Skin of body (tissue), 2 donors: ENCODE data around the gene M1AP. TPM values are rescaled to one million over a fixed set of nuclear protein-coding genes. Genes with fewer than 3 reads are reported as not detected.
"Not testable (repeated sequence)": the region's sequence is repeated elsewhere in the genome, so short reads cannot be mapped to it uniquely, and the experiment has no call there.

ENCODE experiments used
- DNase-seq: peaks from one replicate; lab custom pipeline; 2025; lab: John Stamatoyannopoulos, UW
- total RNA-seq: library from RNA; depleted of rRNA; stranded (reverse); fragments of >200 nt; gene quantifications from one replicate; pipeline ENCODE4 v1.2.3, GENCODE V29; 2014

The M1AP gene
- total RNA-seq, 1 donor from 2014 or later, result 0.99 TPM

GRCh38 chr2:74653589-74653984, 5.5 kb upstream of the M1AP start:
- no peak for DNase-seq

- DNase-seq, result no peak
Observed at GRCh38 chr2:74646834-74647482, 1.2 kb downstream of the M1AP start.

- no peak for DNase-seq
Observed at GRCh38 chr2:74646201-74646600, 1.9 kb downstream of the M1AP start.

GRCh38 chr2:74645344-74645743, 2.8 kb downstream of the M1AP start:
- no peak for DNase-seq

- no peak for DNase-seq
Observed at GRCh38 chr2:74639550-74639949, 8.6 kb downstream of the M1AP start.

GRCh38 chr2:74632939-74633312, 15.2 kb downstream of the M1AP start:
- no peak for DNase-seq

GRCh38 chr2:74632209-74632938, 15.8 kb downstream of the M1AP start:
- no peak for DNase-seq

GRCh38 chr2:74630454-74630853, 17.7 kb downstream of the M1AP start:
- DNase-seq, result not testable (repeated sequence)

- no peak for DNase-seq
Observed at GRCh38 chr2:74628538-74629105, 19.5 kb downstream of the M1AP start.

- DNase-seq, result no peak
Observed at GRCh38 chr2:74625658-74626425, 22.3 kb downstream of the M1AP start.

GRCh38 chr2:74620671-74621070, 27.5 kb downstream of the M1AP start:
- no peak for DNase-seq

GRCh38 chr2:74619651-74620297, 28.4 kb downstream of the M1AP start:
- no peak for DNase-seq

- DNase-seq, result no peak
Observed at GRCh38 chr2:74618410-74619083, 29.6 kb downstream of the M1AP start.

- DNase-seq, result no peak
Observed at GRCh38 chr2:74617122-74617521, 31.0 kb downstream of the M1AP start.

GRCh38 chr2:74606927-74607326, 41.2 kb downstream of the M1AP start:
- no peak for DNase-seq

GRCh38 chr2:74603282-74604000, 44.7 kb downstream of the M1AP start:
- no peak for DNase-seq

GRCh38 chr2:74602586-74603281, 45.4 kb downstream of the M1AP start:
- DNase-seq, result no peak

GRCh38 chr2:74599676-74600075, 48.5 kb downstream of the M1AP start:
- no peak for DNase-seq

- peak; percentile 28 for DNase-seq
Observed at GRCh38 chr2:74597410-74597809, 50.7 kb downstream of the M1AP start.

- no peak for DNase-seq
Observed at GRCh38 chr2:74596584-74596983, 51.5 kb downstream of the M1AP start.
